ENCODE results near the gene GSK3B.

Gene GSK3B

GRCh38 chr3:120098710-120099109 lies 4.5 kb upstream of the GSK3B start:
- H2AFZ ChIP-seq (ENCODE audit: low read length, unreplicated experiment), result no peak overlapping the region
- H3K27ac ChIP-seq (ENCODE audit: low read depth, low read length), result no peak overlapping the region

GRCh38 chr3:120095979-120096426 lies 1.8 kb upstream of the GSK3B start:
- Histone ChIP-seq H3K79me2 (ENCODE audit: control insufficient read depth, insufficient read depth, low read length, unreplicated experiment) (peaks cover 54% of the 10 kb centered on the region), H3K4me1 (ENCODE audit: control insufficient read depth, insufficient read depth, low read length, unreplicated experiment) (peaks cover 7% of the 10 kb centered on the region), H3K4me3 (ENCODE audit: low read depth, low read length) (peak overlapping the region; percentile 90), H3K27ac (ENCODE audit: low read depth, low read length) (peak overlapping the region; percentile 93), H3K36me3 (ENCODE audit: insufficient read depth, low read length) (no peaks in the 10 kb centered on the region), H2AFZ (ENCODE audit: low read length, unreplicated experiment) (peak overlapping the region; percentile 49), H3K27me3 (ENCODE audit: insufficient read depth, low read length) (no peaks in the 10 kb centered on the region)

More at GRCh38 chr3:120098710-120099109, 4.5 kb upstream of the GSK3B start:
- Histone ChIP-seq H3K36me3 (ENCODE audit: insufficient read depth, low read length) (peaks cover 4% of the 10 kb centered on the region; the same call in 1 of the 2 replicates), H3K79me2 (ENCODE audit: control insufficient read depth, insufficient read depth, low read length, unreplicated experiment) (peaks cover 27% of the 10 kb centered on the region), H3K4me1 (ENCODE audit: control insufficient read depth, insufficient read depth, low read length, unreplicated experiment) (peaks cover 7% of the 10 kb centered on the region), H3K27me3 (ENCODE audit: insufficient read depth, low read length) (no peaks in the 10 kb centered on the region), H3K4me3 (ENCODE audit: low read depth, low read length) (no peak overlapping the region)

GRCh38 chr3:120095226-120095978 lies 1.2 kb upstream of the GSK3B start:
- peaks cover 7% of the 10 kb centered on the region for H3K4me1 ChIP-seq (ENCODE audit: control insufficient read depth, insufficient read depth, low read length, unreplicated experiment)
- H3K27me3 ChIP-seq (ENCODE audit: insufficient read depth, low read length), result no peaks in the 10 kb centered on the region
- peak overlapping the region; percentile 90 for H3K4me3 ChIP-seq (ENCODE audit: low read depth, low read length)
- H3K79me2 ChIP-seq (ENCODE audit: control insufficient read depth, insufficient read depth, low read length, unreplicated experiment), result peaks cover 58% of the 10 kb centered on the region
- peak overlapping the region; percentile 93 for H3K27ac ChIP-seq (ENCODE audit: low read depth, low read length)
- H2AFZ ChIP-seq (ENCODE audit: low read length, unreplicated experiment), result peak overlapping the region; percentile 70
- no peaks in the 10 kb centered on the region for H3K36me3 ChIP-seq (ENCODE audit: insufficient read depth, low read length)

GRCh38 chr3:120094776-120095225 lies 554 bp upstream of the GSK3B start:
- no peaks in the 10 kb centered on the region for H3K27me3 ChIP-seq (ENCODE audit: insufficient read depth, low read length)
- H3K4me1 ChIP-seq (ENCODE audit: control insufficient read depth, insufficient read depth, low read length, unreplicated experiment), result peaks cover 7% of the 10 kb centered on the region
- no peaks in the 10 kb centered on the region for H3K36me3 ChIP-seq (ENCODE audit: insufficient read depth, low read length)
- peak overlapping the region; percentile 90 for H3K4me3 ChIP-seq (ENCODE audit: low read depth, low read length)
- H2AFZ ChIP-seq (ENCODE audit: low read length, unreplicated experiment), result no peak overlapping the region
- H3K27ac ChIP-seq (ENCODE audit: low read depth, low read length), result peak overlapping the region; percentile 93
- peaks cover 63% of the 10 kb centered on the region for H3K79me2 ChIP-seq (ENCODE audit: control insufficient read depth, insufficient read depth, low read length, unreplicated experiment)

GRCh38 chr3:120093119-120093910 lies 932 bp downstream of the GSK3B start:
- no peaks in the 10 kb centered on the region for H3K36me3 ChIP-seq (ENCODE audit: insufficient read depth, low read length)
- peak overlapping the region; percentile 93 for H3K27ac ChIP-seq (ENCODE audit: low read depth, low read length)
- H2AFZ ChIP-seq (ENCODE audit: low read length, unreplicated experiment), result peak overlapping the region; percentile 89
- peak overlapping the region; percentile 90 for H3K4me3 ChIP-seq (ENCODE audit: low read depth, low read length)
- no peaks in the 10 kb centered on the region for H3K27me3 ChIP-seq (ENCODE audit: insufficient read depth, low read length)
- peaks cover 75% of the 10 kb centered on the region for H3K79me2 ChIP-seq (ENCODE audit: control insufficient read depth, insufficient read depth, low read length, unreplicated experiment)
- peaks cover 7% of the 10 kb centered on the region for H3K4me1 ChIP-seq (ENCODE audit: control insufficient read depth, insufficient read depth, low read length, unreplicated experiment)

- no peaks in the 10 kb centered on the region for H3K27me3 ChIP-seq (ENCODE audit: insufficient read depth, low read length)
- H3K4me1 ChIP-seq (ENCODE audit: control insufficient read depth, insufficient read depth, low read length, unreplicated experiment), result peaks cover 7% of the 10 kb centered on the region
- H3K36me3 ChIP-seq (ENCODE audit: insufficient read depth, low read length), result no peaks in the 10 kb centered on the region
- no peak overlapping the region for H3K27ac ChIP-seq (ENCODE audit: low read depth, low read length)
- no peak overlapping the region for H2AFZ ChIP-seq (ENCODE audit: low read length, unreplicated experiment)
- H3K79me2 ChIP-seq (ENCODE audit: control insufficient read depth, insufficient read depth, low read length, unreplicated experiment), result peaks cover 78% of the 10 kb centered on the region
- peak overlapping the region; percentile 90 for H3K4me3 ChIP-seq (ENCODE audit: low read depth, low read length)
These were observed 1.8 kb downstream of the GSK3B start for GRCh38 chr3:120092474-120092873.

GRCh38 chr3:120090422-120090821 lies 3.8 kb downstream of the GSK3B start:
- no peaks in the 10 kb centered on the region for H3K4me1 ChIP-seq (ENCODE audit: control insufficient read depth, insufficient read depth, low read length, unreplicated experiment)
- H3K79me2 ChIP-seq (ENCODE audit: control insufficient read depth, insufficient read depth, low read length, unreplicated experiment), result peaks cover 83% of the 10 kb centered on the region
- no peak overlapping the region for H3K27ac ChIP-seq (ENCODE audit: low read depth, low read length)
- no peak overlapping the region for H2AFZ ChIP-seq (ENCODE audit: low read length, unreplicated experiment)
- peak overlapping the region; percentile 90 for H3K4me3 ChIP-seq (ENCODE audit: low read depth, low read length)
- H3K36me3 ChIP-seq (ENCODE audit: insufficient read depth, low read length), result no peaks in the 10 kb centered on the region
- no peaks in the 10 kb centered on the region for H3K27me3 ChIP-seq (ENCODE audit: insufficient read depth, low read length)

- Histone ChIP-seq H3K79me2 (ENCODE audit: control insufficient read depth, insufficient read depth, low read length, unreplicated experiment) (peaks cover 94% of the 10 kb centered on the region), H3K36me3 (ENCODE audit: insufficient read depth, low read length) (no peaks in the 10 kb centered on the region), H3K27ac (ENCODE audit: low read depth, low read length) (no peak overlapping the region), H3K4me1 (ENCODE audit: control insufficient read depth, insufficient read depth, low read length, unreplicated experiment) (no peaks in the 10 kb centered on the region), H3K4me3 (ENCODE audit: low read depth, low read length) (peak overlapping the region; percentile 15; the same call in 1 of the 2 replicates), H3K27me3 (ENCODE audit: insufficient read depth, low read length) (no peaks in the 10 kb centered on the region), H2AFZ (ENCODE audit: low read length, unreplicated experiment) (no peak overlapping the region)
These were observed 5.2 kb downstream of the GSK3B start for GRCh38 chr3:120089089-120089488.

- H3K27me3 ChIP-seq (ENCODE audit: insufficient read depth, low read length), result no peaks in the 10 kb centered on the region
- H2AFZ ChIP-seq (ENCODE audit: low read length, unreplicated experiment), result no peak overlapping the region
- no peak overlapping the region for H3K27ac ChIP-seq (ENCODE audit: low read depth, low read length)
- no peaks in the 10 kb centered on the region for H3K36me3 ChIP-seq (ENCODE audit: insufficient read depth, low read length)
- H3K79me2 ChIP-seq (ENCODE audit: control insufficient read depth, insufficient read depth, low read length, unreplicated experiment), result peaks cover 95% of the 10 kb centered on the region
- peak overlapping the region; percentile 15; the same call in 1 of the 2 replicates for H3K4me3 ChIP-seq (ENCODE audit: low read depth, low read length)
- H3K4me1 ChIP-seq (ENCODE audit: control insufficient read depth, insufficient read depth, low read length, unreplicated experiment), result no peaks in the 10 kb centered on the region
These were observed 5.6 kb downstream of the GSK3B start for GRCh38 chr3:120088622-120089021.

GRCh38 chr3:120081719-120082118 lies 12.5 kb downstream of the GSK3B start:
- Histone ChIP-seq H3K36me3 (ENCODE audit: insufficient read depth, low read length) (no peaks in the 10 kb centered on the region), H3K4me1 (ENCODE audit: control insufficient read depth, insufficient read depth, low read length, unreplicated experiment) (no peaks in the 10 kb centered on the region), H3K79me2 (ENCODE audit: control insufficient read depth, insufficient read depth, low read length, unreplicated experiment) (peaks cover 81% of the 10 kb centered on the region), H2AFZ (ENCODE audit: low read length, unreplicated experiment) (no peak overlapping the region), H3K4me3 (ENCODE audit: low read depth, low read length) (no peak overlapping the region), H3K27me3 (ENCODE audit: insufficient read depth, low read length) (no peaks in the 10 kb centered on the region), H3K27ac (ENCODE audit: low read depth, low read length) (no peak overlapping the region)
